ENCODE data around the gene PXYLP1.
A peak's percentile ranks its signal among the peaks of the same experiment; 100 is the strongest.

PXYLP1 gene

DNA sequence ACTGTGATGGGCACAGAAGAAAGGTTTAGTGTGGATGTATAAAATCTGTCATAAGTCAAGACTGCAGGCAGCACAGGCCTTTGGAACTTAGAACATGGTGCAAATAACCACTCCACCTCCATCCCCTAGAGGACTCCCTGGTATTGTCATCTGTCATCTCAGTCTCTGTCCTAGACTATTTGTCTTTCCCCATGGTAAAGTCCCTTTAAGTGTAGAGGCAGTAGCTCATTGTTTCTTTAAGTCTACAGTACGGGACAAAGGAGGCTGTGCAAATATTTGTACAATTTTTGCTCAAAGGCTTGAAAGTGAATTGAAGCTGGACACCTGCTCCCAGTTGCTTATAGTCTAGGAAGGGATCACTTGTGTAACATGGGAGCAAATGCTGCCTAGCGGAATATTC lies 3.2 kb upstream of the PXYLP1 start:
- no peak for DNase-seq (ENCODE audit: low read depth in 2 of 2)

DNA sequence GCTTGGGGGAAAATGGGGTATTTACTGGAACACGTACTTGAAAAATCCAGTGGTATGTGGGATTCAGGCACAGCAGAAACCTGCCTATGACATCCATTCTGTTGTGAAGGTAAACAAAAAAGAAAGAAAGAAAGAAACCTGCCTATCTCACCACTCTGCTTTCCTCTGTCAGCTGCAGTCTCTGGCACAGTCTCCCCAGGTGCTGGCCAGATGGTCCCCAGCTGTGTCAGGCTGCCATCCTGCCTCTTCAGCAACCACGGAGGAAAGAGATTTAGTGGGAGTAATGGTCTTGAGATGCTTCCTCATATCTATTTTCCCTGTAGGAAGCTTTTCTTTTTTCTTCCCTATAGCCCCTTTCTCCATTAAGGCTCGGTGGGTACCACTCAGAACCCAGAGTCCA lies 2.5 kb upstream of the PXYLP1 start:
- no peak for DNase-seq (ENCODE audit: low read depth in 2 of 2)

DNA sequence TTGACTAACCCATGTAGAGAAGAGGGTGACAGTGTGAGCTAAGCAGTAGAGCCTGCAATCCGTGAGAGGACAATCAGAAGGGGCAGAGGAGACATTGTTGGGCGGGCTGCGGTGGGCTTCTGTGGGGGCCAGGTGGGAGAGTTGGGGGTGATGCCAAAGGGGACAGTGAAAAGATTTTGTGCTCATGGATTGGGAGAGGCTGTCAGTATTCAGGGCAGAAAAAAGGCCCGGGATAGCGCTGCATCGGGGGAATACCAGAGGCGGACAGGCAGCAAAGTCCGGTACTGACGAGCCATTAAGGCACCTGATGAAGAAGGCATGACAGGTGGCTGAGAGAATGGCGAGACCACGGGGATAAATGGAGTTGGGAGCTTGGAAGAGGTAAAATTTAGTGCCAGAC lies 1.3 kb upstream of the PXYLP1 start:
- no peak for DNase-seq (ENCODE audit: low read depth in 2 of 2)

DNA sequence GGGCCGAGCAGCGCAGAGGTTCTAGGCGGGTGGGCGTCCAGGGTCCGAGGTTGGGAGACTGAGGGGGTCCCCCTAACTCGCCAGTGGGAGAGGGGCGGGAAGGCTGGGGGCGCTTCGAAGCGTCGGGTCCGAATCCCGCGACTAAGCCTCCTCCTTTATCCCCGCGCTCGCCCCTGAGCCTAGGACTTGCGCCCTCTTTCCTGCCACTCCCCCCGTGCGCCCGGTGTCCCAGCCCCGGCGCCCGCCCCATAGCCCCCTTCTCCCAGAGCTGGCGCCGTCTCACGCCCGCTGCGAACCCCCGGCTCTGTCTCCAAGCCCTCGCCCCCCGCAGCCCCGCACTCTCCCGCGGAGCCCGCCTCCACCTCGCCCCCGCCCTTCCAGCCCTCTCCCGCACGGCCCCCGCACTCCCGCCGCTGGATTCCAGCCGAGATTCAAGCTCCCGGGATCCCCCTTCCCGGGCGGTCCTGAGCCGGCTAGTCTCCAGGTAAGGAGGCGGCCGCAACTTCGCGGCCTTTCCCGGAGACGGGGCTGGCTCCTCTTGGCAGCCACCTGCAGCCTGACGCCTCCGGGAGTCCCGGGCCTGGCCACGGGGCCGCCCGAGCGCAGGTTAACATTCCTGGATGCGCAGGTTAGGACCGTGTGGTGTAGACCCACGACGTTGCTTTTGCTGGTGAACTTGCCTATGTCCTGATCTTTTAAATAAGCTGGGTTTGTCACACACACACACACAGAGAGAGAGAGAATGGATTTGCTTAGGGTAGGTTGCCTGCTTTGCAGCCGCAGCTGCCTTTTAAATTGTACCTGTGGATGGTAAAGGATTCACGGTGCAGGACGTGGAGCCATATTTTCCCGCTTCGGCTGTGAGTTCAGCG lies 563 bp downstream of the PXYLP1 start:
- no peak for DNase-seq (ENCODE audit: low read depth in 2 of 2)

DNA sequence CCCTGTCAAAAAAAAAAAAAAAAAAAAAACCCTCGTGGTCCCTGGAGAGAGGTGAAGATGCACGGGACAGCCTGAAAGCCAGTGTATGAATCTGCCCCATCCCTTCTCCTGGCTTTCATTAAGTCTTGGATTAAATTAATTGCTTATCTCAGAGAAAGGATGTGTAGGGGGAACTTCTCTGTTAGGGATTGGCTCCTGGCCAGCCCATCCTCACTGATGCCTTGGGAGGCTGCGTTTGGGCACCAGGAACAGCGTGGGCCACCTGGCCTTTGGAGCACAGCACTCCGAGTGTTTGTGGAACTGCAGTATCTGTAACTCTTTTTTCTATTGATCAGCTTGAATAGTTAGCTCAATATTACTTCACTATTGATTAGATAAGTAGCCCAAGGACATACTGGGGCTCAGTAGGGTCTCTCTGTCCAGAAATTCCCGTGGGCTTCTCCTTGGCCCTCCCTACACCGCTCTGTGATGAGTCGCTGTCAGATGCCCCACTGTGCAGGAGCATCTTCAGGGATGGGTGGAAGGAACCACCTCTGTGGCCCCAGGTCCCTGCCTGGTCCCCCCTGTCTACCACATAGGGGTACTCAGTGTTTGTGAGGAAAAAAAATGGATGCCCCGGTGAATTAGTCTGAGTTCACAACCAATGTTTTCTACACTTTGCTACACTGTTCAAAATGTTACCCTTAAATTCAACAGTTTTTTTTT lies 2.0 kb downstream of the PXYLP1 start:
- DNase-seq (ENCODE audit: low read depth in 2 of 2): no peak

DNA sequence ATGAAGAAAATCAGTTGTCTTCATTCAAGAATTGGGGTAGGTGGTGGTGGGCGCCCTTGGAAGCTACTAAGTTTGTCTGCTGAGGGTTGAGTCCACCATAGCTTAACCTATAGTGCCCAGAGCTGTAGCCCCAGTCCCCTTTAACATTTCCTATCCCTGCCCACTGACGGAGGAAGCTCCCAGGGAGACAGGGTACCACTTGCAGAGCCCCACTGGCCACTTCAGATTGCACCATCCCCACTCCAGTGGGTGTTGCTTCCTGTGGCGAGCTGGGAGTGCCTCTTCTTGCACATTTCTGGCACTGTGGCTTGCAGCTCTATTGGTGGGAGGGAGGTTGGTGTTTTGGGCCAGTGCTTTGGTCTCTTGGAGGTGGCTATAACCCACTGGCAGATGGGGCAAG lies 2.7 kb downstream of the PXYLP1 start:
- DNase-seq (ENCODE audit: low read depth in 2 of 2): no peak

DNA sequence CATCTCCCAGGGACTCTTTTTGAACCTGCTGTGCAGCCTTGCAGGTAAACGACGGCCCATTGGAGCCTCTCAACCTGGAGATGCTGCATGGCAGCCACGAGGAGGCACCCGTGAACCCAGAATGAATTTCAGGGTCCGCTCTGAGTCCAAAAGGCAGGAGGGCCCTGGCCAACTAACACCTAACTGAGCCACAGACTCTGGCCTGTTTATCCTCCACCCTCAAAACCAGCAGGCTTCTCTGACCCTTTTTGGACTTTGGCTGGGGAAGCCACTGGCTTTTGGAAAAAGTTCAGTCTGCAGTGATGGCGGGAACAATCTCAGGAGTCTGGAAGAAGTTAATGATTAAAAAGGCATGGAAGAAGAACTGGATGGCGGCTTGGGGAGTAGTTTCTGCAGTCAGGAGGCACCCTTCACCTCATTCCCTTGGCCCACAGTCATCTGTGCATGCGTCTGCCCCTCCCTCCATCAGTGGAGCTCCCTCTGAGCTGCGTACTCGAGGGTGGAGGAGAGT lies 4.1 kb downstream of the PXYLP1 start:
- DNase-seq (ENCODE audit: low read depth in 2 of 2): no peak

DNA sequence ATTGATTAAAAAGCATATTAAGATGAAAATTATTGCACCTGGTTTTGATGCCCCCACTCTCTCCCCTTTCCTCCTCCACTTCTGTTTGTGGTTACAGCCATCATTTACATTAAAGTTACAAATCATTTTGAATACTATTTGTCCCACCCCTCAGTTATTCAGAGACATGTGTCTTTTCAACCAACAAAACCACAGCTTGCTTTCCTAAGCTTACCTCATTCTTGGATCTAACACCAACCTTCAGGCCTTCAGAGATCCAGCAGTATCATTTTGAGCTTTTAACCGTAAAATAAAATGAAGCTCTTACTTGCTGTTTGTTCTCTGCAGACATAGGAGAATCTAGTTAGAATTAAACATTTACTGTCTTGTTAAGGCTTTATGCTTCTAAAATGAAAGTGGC lies 4.7 kb downstream of the PXYLP1 start:
- DNase-seq (ENCODE audit: low read depth in 2 of 2): no peak

DNA sequence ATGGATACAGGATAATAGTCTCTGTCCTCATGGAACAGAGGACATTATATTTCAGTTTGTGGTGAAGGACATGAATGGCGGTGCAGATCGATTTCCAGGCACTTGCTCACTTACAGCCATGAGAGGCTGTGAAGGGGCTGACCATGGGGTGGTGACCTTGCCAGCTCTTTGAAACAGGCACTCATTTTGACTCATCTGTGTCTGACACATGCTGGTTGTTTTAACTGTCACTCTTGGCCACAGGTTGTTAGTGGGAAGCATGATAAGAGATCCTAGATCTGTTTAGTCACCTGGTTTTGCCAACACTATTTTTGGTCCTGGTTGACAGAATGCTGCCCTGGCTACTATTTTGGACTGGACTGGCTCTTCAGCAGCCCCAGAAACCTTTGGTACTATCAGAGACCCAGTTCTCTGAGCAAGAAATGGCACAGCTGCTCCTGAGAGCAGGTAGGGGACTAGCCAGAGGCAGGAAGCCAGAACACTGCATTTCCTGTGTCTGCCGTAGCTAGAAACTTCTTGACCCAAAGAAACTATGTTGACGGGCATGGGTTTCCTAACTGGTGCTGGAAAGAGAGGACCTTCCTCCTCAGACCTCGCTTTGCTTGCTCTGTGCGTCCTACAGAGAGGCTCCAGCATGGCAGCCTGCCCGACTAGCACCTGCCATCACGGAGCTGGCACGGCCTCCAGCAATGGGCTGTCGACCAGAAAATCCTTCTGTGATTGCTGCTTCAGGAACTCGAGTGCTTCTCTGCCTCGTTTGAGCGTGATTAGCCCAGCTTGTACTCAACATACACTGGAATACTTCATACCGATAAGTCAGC lies 6.3 kb downstream of the PXYLP1 start:
- no peak for DNase-seq (ENCODE audit: low read depth in 2 of 2)

DNA sequence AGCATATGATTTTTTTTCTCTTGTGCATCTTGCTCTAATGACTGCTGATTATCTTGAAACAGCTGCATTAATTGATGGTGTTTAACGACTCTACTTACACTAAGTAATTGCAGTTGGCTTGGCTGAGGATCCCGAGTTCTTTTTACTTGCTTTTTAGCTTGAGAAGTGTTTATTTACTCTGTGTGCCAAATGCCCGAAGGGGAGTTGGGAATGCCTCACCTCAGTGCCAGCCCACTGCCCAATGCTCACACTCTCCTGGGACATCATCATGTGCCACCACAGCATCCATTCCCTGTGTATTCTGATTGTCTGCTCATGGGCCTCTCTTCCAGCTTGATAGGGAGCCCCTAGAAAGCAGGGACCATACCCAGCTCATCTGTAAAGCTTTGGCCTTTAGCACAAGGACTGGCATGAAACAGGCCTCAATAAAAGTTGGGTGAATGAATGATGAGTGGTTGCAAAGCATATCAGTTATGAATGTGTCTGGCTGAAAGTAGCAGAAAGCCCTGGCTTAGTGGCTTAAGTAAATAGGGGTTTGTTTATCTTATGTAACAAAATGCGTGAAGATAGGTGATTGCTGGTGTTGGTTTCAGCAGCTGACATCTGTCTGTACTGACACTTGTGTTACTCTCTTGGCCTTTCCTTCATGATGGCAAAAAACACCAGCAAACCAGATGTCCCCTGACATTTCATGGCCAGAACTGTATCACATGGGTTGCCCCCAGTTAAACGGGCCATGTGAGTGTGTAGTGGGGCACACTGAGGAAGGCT lies 8.1 kb downstream of the PXYLP1 start:
- no peak for DNase-seq (ENCODE audit: low read depth in 2 of 2)

DNA sequence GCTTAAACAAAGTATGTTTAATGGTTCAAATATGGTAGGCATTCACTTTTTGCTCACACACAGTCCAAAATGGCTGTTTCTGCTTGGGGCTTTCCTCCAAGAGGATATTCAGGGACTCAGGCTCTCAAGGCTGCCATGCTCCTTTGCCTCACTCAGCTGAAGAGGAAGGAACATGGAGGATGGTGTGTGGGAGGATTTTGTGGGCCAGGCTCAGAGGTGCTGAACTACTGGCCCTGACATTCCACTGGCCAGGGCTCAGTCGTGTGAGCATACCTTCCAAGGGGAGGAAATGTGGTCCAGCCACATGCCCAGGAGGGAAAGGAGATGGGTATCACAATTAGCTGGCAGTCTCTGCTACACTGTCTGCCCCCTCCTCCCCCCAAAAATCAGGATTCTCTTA lies 8.7 kb downstream of the PXYLP1 start:
- DNase-seq (ENCODE audit: low read depth in 2 of 2): no peak

DNA sequence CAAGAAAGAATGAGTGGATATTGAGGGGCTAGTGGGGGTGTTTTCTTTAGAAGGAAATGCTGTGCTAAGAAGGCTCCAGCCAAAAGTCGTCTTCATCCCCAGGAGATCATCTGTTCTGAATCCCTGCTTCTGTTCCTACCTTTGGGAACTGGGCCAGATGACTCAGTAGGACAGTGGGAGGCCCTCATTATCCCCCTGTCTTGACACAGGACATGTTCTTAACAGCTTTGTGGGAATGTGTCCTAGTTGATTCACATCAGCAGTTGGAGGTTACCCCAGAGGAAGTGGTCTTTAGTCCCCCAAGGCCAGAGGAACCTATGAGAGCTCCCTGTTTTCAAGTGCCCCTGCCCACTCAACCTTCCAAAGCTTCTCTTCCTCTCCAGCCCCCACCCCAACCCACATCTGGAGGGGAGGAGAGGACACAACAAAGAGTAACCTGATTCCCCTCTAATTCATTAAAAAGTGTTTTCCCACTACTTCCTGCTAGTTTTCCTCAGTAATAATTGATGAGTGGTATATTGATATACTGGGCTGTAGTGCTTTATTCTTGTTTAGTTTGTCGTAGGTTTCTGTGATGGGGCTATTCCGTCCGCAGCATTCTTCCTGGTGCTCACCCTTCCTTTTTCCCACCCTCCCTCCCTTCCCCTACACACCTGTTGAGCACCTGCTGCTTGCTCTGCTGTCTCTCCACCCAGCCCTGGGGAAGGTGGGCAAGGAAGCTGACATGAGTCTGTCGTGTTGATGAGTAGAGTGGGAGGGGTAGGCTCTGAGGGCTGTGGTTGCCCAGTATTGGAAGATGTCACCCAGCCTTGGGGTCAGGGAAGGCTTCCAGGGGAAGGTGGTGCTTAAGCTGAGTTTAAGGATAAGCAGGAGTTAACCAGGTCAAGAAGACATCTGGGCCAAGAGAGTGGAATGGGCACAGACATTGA lies 9.3 kb downstream of the PXYLP1 start:
- DNase-seq (ENCODE audit: low read depth in 2 of 2): peak; percentile 48 to 54

DNA sequence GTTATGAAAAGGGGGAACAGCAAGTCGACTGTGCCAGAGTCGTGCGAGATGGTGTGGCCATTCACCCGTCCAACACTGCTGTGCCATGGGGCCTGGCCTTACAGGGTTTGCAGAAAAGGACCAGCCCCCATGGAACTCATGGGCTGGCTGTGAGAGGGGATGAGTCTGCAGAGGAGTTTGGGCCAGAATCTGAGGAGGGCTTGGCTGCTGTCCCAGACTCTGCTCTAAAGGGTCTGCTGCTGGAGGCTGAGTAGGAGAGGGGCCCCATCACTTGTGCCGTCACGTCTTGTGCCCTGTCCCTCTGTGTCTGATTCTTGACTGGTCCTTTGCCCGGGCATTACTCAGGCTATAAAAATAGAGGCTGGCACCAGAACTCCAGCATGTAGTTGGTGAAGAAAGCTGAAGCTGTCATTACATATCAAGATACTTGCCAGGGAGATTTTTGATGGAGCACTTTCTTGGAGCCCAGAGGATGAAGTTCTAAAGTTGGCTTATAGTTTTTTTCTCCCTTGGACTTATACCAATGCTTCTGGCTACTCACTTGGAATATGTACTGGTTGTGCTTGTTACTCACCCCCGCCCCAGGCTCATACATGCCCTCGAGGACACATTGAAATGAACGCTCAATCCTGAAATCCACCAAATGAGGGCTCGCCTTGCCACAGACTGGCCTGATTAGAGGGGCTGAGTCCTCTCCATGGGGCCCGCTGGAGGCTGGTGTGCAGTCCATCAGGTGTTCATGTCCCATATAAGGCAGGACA lies 10.2 kb downstream of the PXYLP1 start:
- no peak for DNase-seq (ENCODE audit: low read depth in 2 of 2)

DNA sequence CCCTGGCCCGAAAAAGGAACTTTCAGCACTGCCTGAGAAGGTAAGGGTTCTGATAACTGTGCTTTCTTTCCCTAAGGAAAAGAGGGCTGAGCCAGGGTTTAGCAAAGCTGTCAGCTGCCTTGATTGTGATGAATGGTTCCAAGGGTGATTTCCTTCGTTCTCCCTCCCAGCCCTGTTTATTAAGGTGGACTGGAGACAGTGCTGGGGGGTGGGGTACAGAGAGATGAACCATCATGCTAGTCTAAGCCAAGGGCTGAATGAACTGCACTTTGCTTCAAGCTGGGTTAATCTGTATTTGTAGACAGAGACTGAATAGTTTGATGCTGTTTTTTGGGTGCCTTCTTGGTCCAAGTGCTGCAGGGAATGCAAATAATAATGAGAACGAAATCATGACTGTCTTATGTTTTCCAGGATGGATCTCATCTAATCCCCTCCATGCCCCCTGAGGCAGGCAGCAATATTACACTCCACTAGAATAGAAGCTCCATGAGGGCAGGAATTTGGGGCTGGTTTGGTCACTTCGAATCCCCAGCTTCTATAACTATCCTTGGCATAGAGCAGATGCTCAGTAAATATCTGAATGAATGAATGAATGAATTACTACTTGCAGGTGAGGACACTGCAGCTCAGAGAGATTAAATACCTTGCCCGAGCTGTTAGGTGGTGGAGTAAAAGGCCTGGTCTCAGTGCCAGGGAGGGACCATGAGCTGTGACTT lies 10.9 kb downstream of the PXYLP1 start:
- no peak for DNase-seq (ENCODE audit: low read depth in 2 of 2)

DNA sequence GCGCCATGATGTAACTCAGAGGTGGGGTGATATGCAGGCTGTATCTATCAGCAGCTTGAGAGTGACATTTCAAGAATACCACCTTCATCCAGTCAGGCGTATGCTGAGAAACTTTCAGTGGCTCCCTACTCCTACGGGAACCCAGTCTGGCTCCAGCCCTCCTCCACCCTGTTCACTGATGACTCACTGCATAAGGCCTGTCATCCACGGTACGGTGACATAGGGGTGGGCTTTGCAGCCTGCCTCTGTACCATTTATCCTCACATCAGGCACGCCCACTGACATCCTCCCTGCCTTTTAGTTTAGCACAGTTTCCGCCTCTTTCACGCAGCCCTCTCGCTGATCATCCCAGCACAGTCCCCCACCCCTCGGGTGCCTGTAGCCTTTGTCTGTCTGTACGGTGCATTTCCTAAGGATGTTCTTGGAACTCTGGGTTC lies 11.7 kb downstream of the PXYLP1 start:
- DNase-seq (ENCODE audit: low read depth in 2 of 2): no peak

DNA sequence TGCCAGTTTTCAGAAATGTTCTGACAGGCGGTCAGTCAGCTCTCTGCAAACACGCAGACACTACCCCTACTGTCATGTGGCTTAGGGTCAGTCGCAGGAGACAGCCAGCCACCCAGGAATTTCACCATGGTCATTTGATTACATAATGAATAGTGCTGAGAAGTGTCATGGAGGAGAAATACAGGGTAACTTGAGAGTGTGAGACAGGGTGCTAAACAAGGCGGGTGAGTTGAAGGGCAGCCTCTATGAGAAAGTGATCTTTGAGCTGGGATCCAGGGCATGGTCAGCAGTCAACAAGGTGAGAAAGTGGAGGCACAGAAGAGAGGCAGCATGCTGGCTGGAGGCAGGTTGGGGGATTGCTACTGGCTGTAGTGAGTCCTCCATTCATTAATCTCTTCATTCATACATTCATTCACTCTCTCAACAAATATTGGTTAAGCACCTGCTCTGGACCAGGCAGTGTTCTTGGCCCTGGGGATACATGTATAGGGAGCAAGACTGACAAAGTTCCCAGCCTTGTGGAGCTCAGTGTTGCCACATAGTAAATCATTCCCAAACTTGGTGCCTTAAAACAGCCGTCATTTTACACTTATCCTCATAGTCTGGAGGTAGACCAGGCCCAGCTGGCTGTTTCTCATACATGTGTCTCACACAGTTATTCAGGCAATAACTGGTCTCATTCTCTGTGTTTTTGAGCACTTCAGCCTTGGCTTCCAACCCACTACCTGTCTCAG lies 14.8 kb downstream of the PXYLP1 start:
- no peak for DNase-seq (ENCODE audit: low read depth in 2 of 2)

DNA sequence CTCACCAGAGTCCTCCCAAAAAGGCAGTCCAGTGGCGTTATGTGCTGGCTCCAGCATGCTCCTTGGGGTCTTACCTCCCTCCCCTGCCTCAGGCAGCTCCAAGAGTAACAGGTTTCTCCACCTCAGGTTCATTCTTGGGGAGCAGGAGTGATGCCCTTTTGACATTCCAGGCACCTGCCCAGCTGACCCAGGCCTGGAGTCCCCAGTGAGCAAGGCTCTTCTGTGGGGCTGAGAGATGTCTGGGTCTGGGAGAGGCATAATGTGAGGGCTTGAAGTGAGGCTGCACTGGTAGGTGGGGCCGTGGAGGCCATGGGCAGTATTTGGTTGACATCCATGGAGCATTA lies 15.3 kb downstream of the PXYLP1 start:
- no peak for DNase-seq (ENCODE audit: low read depth in 2 of 2)

DNA sequence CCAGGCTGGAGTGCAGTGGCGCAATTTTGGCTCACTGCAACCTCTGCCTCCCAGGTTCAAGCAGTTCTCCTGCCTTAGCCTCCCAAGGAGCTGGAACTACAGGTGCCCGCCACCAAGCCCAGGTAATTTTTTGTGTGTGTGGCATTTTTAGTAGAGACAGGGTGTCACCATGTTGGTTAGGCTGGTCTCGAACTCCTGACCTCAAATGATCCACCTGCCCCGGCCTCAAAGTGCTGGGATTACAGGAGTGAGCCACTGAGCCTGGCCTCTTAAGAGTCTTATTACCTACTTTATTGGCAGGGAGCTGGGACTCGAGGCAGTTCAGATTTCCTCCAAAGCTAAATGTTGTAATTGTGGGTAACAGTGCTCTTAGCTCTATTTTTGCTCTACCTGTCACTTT lies 16.4 kb downstream of the PXYLP1 start:
- DNase-seq (ENCODE audit: low read depth in 2 of 2): no peak
